Suppressor macrophage treated with lipopolysaccharide for 4 hours (primary cell): ENCODE results near the gene ZSCAN23.
"Not testable (repeated sequence)": the region's sequence is repeated elsewhere in the genome, so short reads cannot be mapped to it uniquely, and the experiment has no call there.

Experiments
- DNase-seq: peaks from one replicate; pipeline ENCODE4 v3.0.0-alpha.2; 2020

Gene ZSCAN23

GRCh38 chr6:28433119-28433518 is 10.2 kb downstream of the ZSCAN23 start:
- DNase-seq, result no peak

- DNase-seq, result no peak
Observed at GRCh38 chr6:28429781-28430180, 13.5 kb downstream of the ZSCAN23 start.

GRCh38 chr6:28425944-28426541 is 17.2 kb downstream of the ZSCAN23 start:
- no peak for DNase-seq

DNA sequence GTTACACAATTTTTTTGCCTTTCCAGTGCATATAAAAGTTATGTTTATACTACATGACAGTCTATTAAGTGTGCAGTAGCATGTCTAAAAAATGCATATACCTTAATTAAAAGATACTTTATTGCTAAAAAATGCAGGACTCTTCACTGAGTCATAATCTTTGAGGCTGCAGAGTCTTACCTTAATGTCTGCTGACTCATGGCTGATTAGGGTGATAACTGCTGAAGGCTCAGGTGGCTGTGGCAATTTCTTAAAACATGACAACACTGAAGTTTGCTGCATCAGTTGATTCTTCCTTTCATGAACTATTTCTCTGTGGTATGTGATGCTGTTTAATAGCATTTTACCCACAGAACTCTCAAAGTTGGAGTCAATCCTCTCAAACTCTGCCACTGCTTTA is 19.1 kb downstream of the ZSCAN23 start:
- no peak for DNase-seq

GRCh38 chr6:28423546-28423945 is 19.7 kb downstream of the ZSCAN23 start:
- DNase-seq, result no peak

- DNase-seq, result no peak
Observed at GRCh38 chr6:28413681-28414080, 29.6 kb downstream of the ZSCAN23 start.

GRCh38 chr6:28410767-28411166 is 32.5 kb downstream of the ZSCAN23 start:
- no peak for DNase-seq

DNA sequence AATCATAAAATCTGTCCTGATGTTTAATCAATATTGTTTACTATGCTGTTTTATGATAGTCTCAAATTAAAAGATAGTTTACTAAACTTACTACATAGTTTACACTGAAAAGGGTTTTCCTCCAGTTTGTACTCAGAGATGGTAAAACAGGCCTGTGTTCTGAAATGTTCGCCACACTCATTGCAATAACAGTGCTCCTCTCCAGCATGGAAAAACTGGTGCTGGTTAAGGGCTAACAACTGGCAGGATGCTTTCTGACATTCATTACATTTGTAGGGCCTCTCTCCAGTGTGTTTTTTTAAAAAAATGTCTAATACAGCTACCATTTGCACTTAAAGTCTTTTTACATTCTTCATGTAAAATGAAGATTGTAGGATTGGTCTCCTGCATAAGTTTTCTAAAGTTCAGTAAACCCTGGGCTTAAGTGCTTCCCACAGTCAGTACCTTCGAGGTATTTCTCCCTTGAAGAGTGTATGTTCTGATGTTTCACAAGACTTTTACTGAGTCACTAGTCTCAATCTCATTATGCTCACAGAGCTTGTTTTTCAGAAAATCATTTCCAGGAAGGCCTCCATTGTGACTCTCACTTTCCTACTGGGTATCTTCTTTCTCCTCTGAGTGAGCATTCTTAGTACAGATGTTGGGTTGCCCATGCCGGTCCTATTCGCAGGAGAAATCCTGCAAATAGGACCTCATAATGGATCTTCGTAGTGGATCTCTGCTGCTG is 35.1 kb downstream of the ZSCAN23 start:
- DNase-seq, result no peak

DNA sequence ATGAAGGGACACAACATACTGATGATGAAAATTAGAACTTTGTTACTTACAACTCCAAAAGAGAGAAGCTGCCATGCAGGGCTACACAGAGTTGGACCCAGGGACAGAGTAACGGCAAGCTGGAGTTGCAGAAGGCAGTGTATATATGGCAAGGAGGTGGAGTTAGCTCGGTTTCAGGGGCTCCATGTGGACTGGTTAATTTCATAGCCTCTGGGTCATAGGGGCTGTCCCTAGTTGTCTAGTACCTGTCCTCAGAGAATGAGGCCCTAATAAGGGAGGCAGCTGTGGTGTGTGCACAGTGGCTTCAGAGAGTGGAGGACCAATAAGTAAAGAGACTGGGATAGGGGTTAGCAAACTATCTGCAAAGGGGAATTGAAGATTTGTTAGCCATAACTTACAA is 35.9 kb downstream of the ZSCAN23 start:
- DNase-seq, result no peak

DNA sequence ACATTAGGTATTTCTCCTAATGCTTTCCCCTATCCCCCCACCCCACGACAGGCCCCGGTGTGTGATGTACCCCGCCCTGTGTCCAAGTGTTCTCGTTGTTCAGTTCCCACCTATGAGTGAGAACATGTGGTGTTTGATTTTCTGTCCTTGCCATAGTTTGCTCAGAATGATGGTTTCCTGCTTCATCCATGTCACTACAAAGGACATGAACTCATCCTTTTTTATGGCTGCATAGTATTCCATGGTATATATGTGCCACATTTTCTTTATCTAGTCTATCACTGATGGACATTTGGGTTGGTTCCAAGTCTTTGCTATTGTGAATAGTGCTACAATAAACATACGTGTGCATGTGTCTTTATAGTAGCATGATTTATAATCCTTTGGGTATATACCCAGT is 39.4 kb downstream of the ZSCAN23 start:
- not testable (repeated sequence) for DNase-seq

DNA sequence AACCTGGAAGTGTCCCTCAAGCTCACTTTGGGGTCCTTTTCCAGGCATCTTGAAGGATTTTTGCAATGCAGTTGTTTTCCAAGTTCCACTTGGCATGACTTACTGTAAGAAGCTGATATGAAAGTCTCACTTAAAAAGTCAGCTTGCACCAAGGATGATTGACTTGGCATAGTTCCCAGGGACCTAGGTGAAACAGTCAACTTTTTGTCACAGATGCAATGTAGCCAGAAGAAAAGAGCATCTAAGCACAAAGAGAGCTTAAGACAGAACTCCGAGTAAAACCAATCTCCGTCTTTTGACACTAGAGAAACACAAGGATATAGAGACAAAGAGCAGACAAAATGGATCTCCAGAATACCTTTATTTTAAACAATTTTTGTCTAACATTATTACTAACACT is 41.1 kb downstream of the ZSCAN23 start:
- DNase-seq, result no peak

- no peak for DNase-seq
Observed at GRCh38 chr6:28401172-28401571, 42.1 kb downstream of the ZSCAN23 start.

- no peak for DNase-seq
Observed at GRCh38 chr6:28400122-28400451, 43.2 kb downstream of the ZSCAN23 start.

- peak; percentile 85 for DNase-seq
Observed at GRCh38 chr6:28399350-28400121, 43.8 kb downstream of the ZSCAN23 start, which contains the start of gene ZSCAN12. ZSCAN12 (minus strand) TSS chr6:28399747; CDS start chr6:28398405, 1,342 bp downstream.

GRCh38 chr6:28395918-28396317 is 47.4 kb downstream of the ZSCAN23 start:
- DNase-seq, result no peak

- DNase-seq, result no peak
Observed at GRCh38 chr6:28393912-28394662, 49.2 kb downstream of the ZSCAN23 start.

- no peak for DNase-seq
Observed at GRCh38 chr6:28390688-28391087, 52.6 kb downstream of the ZSCAN23 start.

DNA sequence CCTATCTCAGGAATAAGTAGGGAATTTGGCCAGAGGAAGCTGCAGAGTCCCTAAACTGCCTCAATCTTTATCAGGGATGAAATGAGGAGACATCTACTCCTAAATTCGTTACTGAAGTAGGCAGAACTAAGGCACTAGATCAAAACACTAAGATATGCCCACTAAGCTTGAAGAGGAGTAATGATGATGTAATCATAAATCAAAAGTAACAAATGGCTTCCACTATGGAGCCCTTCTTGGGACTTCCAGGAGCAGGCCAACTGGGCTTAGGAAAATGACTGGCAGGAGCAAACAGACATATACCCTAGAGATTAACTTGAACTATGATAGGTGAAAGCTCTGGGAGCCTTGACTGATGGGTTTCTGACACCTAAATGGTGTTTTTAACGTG is 59.2 kb downstream of the ZSCAN23 start:
- no peak for DNase-seq

DNA sequence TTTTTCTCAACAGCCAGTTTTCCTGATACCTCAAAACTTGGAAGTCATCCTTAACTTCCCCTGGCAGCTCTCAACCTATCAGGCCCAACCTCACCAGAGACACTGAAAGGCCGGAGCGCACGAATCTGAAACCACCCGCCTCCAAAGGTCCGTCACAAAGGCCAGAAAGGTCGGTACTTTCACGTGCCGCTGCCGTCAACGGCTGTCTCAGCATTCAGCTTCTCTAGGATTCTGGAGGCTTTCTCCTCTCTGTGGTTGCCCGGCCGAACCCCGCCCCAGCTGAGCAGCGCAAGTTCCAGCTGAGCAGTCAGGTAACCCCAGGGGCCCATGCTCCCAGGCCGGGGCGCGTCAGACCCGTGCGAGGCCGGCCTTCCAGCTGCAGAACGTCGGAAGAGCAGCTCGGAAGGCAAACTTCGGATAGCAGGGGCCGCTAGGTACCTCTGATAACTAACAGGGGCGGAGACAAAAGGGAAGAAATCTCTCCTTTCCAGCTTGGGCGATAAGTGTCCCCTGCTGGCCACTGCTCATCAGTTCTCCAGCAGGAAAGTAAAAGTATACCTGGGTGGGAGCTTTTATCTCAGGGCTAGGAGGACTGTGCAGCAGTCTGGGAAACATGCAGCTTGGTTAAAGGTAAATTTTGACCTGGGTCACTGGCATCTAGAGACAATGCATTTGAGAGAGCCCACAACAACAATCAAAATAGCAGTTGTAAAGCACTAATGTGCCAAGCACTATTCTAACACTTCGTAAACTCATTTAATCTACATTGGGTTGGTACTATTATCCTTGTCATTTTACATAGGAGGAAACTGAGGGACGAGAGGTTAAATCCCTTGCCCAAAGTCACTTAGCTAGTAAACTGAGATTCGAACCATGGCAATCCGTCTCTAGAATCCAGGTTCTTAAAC is 59.8 kb downstream of the ZSCAN23 start:
- peak; percentile 96 for DNase-seq
